ENCODE results near the gene GNB4. TPM values are rescaled to one million over a fixed set of nuclear protein-coding genes. Genes with fewer than 3 reads are reported as not detected.

The GNB4 gene
- total RNA-seq, 4 donors from 2014 or later: 14.5 to 43.7 (median 28.8) TPM

DNA sequence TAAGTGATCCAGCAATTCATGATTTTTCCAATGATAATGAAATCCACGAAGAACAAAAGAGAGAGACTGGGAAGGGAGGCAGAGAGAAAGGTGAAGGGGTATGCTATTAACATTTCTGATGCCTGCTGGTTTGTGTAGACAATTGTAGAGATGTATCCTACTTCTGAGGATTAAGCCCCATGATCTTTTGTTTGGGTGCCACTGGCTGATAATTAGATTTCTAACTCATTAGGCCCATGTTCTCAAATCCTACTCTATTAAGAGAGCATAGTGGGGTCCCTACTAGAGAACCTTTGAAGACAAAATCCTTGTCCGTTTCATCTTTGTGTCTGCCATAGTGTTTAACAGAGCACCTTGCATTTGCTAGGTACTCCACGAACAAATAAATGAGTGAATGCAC is 2.7 kb upstream of the GNB4 start:
- H3K27me3 ChIP-seq: no peaks in the 10 kb centered on the region
- no peaks in the 10 kb centered on the region for H3K9me3 ChIP-seq
- intact Hi-C loops (cut with DNase I): no loop called here
- 69 to 76% methylated on average over 3 of the region's 3 CpGs for WGBS, 2 donors
- peaks cover 5 to 7% of the 10 kb centered on the region in 2 donors for H3K4me1 ChIP-seq
- H3K4me3 ChIP-seq (replicated peaks in 1 of 3): no peak overlapping the region
- H3K36me3 ChIP-seq: no peaks in the 10 kb centered on the region
- TF ChIP-seq, protein P1, sequence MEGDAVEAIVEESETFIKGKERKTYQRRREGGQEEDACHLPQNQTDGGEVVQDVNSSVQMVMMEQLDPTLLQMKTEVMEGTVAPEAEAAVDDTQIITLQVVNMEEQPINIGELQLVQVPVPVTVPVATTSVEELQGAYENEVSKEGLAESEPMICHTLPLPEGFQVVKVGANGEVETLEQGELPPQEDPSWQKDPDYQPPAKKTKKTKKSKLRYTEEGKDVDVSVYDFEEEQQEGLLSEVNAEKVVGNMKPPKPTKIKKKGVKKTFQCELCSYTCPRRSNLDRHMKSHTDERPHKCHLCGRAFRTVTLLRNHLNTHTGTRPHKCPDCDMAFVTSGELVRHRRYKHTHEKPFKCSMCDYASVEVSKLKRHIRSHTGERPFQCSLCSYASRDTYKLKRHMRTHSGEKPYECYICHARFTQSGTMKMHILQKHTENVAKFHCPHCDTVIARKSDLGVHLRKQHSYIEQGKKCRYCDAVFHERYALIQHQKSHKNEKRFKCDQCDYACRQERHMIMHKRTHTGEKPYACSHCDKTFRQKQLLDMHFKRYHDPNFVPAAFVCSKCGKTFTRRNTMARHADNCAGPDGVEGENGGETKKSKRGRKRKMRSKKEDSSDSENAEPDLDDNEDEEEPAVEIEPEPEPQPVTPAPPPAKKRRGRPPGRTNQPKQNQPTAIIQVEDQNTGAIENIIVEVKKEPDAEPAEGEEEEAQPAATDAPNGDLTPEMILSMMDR (IDR thresholded peaks at IDR 0.05): no peak
- TF ChIP-seq POLR2A (IDR thresholded peaks at IDR 0.05): no peak
- H3K27ac ChIP-seq: no peak overlapping the region
- no peak for DNase-seq

DNA sequence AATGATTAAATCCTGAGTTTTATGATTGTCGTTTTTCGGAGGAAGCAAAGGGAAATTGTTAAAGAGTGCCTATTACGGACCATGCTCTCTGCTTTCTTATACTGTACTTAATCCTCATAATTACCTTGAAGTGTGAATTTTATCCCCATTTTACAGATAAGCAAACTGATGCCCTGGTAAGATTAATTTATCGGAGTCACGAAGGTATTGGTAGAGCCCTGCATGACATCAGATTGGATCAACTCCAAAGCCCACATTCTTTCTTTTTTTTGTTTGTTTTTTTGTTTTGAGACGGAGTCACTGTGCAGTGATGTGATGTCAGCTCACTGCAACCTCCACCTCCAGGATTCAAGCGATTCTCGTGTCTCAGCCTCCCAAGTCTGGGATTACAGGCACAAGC is 1.6 kb upstream of the GNB4 start:
- no peak for DNase-seq
- intact Hi-C loops (cut with DNase I): no loop called here
- H3K27ac ChIP-seq: no peak overlapping the region
- no peaks in the 10 kb centered on the region for H3K9me3 ChIP-seq
- H3K4me1 ChIP-seq: peaks cover 9% of the 10 kb centered on the region in 2 donors
- no peak overlapping the region for H3K4me3 ChIP-seq (replicated peaks in 1 of 3)
- no peaks in the 10 kb centered on the region for H3K36me3 ChIP-seq
- WGBS, 2 donors: 89 to 91% methylated on average over 8 of the region's 8 CpGs
- H3K27me3 ChIP-seq: no peaks in the 10 kb centered on the region
- no peak for TF ChIP-seq POLR2A (IDR thresholded peaks at IDR 0.05)
- TF ChIP-seq, protein P1 (IDR thresholded peaks at IDR 0.05): no peak

DNA sequence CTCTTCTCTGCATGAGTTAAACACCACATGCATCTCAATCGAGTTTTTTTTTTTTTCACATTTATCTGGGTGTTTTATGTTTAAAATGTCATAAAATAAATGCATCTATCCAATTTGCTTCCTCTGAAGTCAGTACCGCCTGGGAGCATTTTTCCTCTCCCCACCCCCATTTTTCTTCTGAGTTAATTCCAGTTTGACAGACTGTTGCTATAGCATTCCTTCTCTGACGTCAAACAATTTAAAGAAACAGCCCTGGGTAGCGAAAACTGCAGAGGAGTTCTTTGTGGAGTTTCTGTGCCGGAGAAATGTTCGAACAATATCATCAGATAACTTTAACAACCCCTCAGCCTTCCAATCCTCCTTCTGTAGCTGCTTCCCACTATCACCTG is 900 bp upstream of the GNB4 start:
- 51 to 53% methylated on average over 6 of the region's 6 CpGs for WGBS, 2 donors
- Histone ChIP-seq H3K27me3 (no peaks in the 10 kb centered on the region), H3K27ac (peak overlapping the region in 2 of 3 donors; percentile 85 to 92), H3K4me1 (peaks cover 9% of the 10 kb centered on the region in 2 donors), H3K4me3 (replicated peaks in 1 of 3) (peak overlapping the region in 2 of 3 donors; percentile 49 to 57), H3K9me3 (no peaks in the 10 kb centered on the region), H3K36me3 (no peaks in the 10 kb centered on the region)
- DNase-seq: no peak
- intact Hi-C loops (cut with DNase I): no loop called here
- TF ChIP-seq, protein P1 (IDR thresholded peaks at IDR 0.05): no peak
- no peak for TF ChIP-seq POLR2A (IDR thresholded peaks at IDR 0.05)

DNA sequence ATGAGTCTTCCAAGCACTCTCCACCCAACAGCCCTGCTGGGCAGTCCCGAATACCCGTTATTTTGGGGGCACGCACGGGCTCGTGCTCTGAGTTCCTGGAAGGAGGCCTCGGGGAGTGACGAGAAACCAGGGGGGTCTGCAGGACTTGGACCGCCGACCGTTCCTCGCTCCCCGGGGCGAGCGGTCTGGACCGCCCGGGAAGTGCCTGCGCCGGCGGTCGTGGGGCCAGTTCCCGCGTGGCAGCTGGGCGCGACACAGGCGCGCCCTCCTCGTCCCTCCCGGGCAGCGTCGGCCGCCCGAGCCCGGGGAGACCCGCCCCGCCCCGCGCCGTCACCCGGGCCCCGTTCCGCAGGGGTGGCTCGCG is 387 bp downstream of the GNB4 start:
- WGBS, 2 donors: 0% methylated on average over 7 of the region's 43 CpGs
- peak overlapping the region; percentile 66 to 92 (median 85) for H3K27ac ChIP-seq
- intact Hi-C loops (cut with DNase I): no loop called here

DNA sequence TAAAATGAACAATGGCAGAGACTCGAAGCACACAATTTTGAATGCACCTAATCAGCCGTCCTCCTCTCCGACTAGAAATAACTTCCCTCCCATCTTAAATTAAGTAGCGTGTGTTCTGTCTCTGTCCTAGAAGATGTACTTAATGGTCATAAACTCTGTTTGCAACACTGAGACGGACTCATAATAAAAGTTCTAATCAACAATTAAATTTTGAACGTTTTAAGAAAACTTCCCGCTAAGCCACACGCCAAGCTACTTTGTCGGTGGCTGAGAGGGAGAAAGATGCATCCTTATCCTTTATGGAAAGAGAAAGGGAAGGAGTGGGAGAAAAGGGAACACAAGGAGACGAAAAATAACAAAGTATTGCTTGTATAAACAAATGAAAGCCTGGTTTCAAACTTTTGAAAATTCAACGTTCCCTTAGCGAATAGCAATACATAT is 989 bp downstream of the GNB4 start:
- H3K4me3 ChIP-seq (replicated peaks in 1 of 3): peak overlapping the region in 2 of 3 donors; percentile 49 to 61
- H3K4me1 ChIP-seq: peaks cover 9% of the 10 kb centered on the region in 2 donors
- intact Hi-C loops (cut with DNase I): no loop called here
- H3K36me3 ChIP-seq: no peaks in the 10 kb centered on the region
- H3K27me3 ChIP-seq: no peaks in the 10 kb centered on the region
- WGBS, 2 donors: 20 to 21% methylated on average over 12 of the region's 12 CpGs
- H3K9me3 ChIP-seq: no peaks in the 10 kb centered on the region
- no peak for TF ChIP-seq POLR2A (IDR thresholded peaks at IDR 0.05)
- TF ChIP-seq, protein P1 (IDR thresholded peaks at IDR 0.05): no peak
- DNase-seq: no peak
- peak overlapping the region; percentile 66 to 92 (median 85) for H3K27ac ChIP-seq

More for the DNA sequence above, 387 bp downstream of the GNB4 start:
- Histone ChIP-seq H3K9me3 (no peaks in the 10 kb centered on the region), H3K4me1 (peaks cover 9% of the 10 kb centered on the region in 2 donors), H3K27me3 (no peaks in the 10 kb centered on the region), H3K36me3 (no peaks in the 10 kb centered on the region), H3K4me3 (replicated peaks in 1 of 3) (peak overlapping the region; percentile 49 to 61 (median 57))
- TF ChIP-seq POLR2A (IDR thresholded peaks at IDR 0.05): no peak
- TF ChIP-seq, protein P1 (IDR thresholded peaks at IDR 0.05): no peak
- no peak for DNase-seq

All from thyroid gland (tissue), 4 donors.